ENCODE results near the gene KISS1R.

Gene KISS1R

GRCh38 chr19:900302-901111, 16.6 kb upstream of the KISS1R start:
- DNase-seq, result no peak

GRCh38 chr19:901216-902092, 15.7 kb upstream of the KISS1R start:
- DNase-seq, result no peak

DNA sequence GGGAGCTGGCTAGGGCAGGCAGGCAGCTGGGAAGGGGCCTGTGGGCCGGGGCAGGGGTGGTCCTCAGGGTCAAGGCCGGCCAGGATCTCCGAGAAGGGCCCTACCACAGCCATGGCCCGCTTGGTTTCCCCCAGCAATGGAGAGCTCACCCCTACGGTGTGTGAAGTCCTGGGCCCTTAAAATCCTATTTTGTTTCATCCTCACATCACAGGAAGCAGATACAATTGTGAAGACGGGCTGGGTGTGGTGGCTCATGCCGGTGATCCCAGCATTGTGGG, 15.1 kb upstream of the KISS1R start:
- no peak for DNase-seq

DNA sequence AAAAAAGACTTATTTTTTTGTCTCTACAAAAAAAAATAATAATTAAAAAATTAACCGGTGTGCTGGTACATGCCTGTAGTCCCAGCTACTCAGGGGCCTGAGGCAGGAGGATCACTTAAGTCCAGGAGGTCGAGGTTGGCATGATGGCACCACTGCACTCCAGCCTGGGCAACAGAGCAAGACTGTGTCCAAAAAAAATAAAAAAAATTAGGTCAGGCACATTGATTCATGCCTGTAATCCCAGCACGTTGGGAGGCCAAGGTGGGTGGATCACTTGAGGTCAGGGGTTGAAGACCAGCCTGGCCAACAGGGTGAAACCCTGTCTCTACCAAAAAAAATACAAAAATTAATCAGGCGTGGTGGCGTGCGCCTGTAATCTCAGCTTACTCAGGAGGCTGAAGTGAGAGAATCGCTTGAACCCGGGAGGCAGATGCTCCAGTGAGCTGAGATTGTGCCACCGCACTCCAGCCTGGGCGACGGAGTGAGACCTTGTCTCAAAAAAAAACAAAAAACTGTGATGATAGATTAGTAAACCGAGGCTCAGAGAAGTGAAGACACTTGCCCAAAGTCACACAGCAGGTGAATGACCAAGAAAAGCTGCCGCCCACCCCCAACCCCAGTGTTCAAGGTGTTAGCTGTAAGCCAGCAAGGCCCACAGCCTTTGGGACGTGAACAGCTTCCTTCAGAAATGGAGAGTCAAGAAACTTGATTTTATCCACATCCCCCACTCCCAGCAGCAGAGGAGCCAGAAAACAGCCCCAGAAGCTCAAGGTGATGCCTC, 14.5 kb upstream of the KISS1R start:
- no peak for DNase-seq

DNA sequence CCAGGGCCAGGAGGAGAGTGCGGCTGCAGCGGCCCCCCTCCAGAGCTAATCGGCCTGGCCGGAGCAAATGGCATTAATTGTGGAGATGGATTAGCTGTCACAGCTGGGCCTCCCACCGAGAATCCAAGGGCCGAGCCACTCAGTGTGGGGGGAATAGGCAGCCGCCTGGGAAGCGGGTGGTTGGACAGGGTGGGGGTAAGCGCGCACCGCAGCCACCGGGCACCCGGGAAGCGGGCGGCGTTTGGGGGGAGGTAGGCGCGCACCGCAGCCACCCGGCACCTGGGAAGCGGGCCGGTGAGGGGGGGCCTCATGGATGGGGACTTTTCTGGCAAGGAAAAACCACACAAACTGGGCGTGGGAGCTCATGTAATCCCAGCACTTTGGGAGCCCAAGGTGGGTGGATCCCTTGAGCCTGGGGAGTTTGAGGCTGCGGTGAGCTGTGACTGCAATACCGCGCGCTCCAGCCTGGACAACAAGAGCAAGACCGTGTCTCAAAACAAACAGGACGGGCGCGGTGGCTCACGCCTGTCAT, 13.8 kb upstream of the KISS1R start:
- no peak for DNase-seq

GRCh38 chr19:904545-904944, 12.6 kb upstream of the KISS1R start:
- no peak for DNase-seq

- no peak for DNase-seq
Measured at GRCh38 chr19:906480-906879, 10.7 kb upstream of the KISS1R start.

- no peak for DNase-seq
Measured at GRCh38 chr19:907183-907853, 9.8 kb upstream of the KISS1R start.

DNA sequence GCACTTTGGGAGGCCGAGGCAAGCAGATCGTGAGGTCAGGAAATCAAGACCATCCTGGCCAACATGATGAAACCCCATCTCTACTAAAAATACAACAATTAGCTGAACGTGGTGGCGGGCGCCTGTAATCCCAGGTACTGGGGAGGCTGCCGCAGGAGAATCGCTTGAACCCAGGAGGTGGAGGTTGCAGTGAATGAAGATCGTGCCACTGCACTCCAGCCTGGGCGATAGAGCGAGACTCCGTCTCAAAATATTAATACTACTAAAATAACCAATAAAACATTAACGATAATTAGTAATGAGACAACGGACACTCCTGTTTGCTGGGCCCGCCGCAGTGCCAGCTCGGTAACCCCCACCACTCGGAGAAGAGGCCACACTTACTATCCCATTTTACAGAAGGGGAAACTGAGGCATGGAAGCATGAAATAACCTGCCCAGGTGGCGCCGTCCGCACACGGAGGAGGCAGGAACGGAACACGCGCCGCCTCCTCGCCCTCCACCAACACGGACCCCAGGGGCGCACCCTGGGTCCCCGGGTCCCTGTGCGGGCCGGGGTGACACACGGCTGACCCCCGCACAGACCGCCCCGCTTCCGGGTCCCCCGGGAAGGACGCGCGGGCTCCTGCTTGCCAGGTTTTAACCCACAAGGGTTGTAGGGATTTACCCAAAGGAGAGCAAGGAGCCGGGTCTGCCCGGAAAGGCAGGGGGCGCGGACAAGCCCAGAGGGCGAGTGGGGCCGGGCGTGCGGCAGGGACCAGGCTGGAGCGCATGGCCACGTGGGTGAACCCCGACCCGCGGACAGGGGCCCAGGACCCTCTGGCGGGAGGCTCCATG, 5.7 kb upstream of the KISS1R start:
- DNase-seq, result no peak

DNA sequence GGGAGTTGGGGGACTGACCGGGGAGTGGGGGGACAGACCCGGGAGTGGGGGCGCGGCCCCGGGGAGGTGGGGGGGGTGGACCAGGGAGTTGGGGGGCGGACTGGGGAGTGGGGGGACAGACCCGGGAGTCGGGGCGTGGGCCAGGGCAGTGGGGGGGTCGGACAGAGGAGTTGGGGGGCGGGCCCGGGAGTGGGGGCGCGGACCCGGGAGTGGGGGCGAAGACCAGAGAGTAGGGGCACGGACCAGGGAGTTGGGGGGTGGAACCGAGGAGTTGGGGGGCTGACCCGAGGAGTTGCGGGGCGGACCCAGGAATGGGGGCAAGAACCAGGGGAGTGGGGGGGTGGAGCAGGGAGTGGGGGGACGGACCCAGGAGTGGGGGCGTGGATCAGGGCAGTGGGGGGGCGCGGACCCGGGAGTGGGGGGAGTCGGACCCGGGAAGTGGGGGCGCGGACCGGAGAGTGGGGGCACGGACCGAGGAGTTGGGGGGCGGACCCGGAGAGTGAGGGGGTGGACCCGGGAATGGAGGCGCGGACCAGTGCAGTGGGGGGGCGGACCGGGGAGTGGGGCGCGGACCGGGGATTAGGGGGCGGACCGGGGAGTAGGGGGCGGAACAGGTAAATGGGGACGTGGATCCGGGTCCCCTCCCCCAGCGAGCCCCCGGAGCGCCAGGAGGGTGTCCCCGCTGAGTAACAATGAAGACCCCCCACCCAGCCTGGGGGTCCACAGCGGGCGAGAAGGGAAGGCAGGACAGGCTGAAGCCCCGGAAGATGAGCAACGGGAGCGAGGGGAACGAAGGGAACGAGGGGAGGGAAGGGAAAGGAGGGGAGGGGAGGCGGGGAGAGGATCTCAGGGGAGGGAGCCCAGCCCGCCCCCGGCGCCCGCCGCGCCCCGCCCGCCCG, 4.7 kb upstream of the KISS1R start:
- no peak for DNase-seq

- peak; percentile 94 for DNase-seq
Measured at GRCh38 chr19:913080-913748, 3.9 kb upstream of the KISS1R start, which contains the start of gene R3HDM4. Gene R3HDM4, minus strand, starts transcription at chr19:913219. Its CDS starts 62 bp downstream, at chr19:913157.

DNA sequence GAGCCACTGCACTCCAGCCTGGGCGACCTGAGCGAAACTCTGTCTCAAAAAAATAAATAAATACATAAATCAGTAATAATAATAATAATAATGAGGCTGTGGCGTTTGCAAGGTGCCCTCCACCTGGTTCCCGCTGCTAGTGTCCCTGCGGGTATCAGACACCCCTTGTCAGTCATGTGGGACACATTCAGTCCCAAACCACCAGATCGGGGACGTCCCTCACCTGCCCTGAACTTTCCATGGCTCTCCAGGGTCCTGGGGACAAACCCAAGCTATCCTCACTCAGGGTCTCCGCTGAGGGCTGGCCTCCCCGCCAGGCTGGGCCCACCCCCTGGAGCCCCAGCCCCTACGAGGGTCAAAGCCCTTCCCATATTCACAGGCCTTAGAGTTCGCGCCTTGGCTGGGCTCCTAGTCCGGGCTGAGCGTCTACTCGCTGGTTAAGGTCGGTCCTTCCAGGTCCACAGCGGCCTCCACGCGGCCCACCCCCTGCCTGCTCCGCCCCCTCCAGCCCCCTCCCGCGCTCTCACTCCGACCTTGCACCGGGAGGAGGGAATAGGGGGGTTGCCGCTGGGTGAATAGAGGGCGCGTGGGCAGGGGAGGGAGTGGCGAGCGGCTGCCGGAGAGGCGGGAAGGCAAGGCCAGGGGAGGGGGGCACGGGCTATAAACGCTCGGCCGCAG, 349 bp upstream of the KISS1R start:
- DNase-seq, result peak; percentile 67

- DNase-seq, result no peak
Measured at GRCh38 chr19:918152-918437, 962 bp downstream of the KISS1R start.

DNA sequence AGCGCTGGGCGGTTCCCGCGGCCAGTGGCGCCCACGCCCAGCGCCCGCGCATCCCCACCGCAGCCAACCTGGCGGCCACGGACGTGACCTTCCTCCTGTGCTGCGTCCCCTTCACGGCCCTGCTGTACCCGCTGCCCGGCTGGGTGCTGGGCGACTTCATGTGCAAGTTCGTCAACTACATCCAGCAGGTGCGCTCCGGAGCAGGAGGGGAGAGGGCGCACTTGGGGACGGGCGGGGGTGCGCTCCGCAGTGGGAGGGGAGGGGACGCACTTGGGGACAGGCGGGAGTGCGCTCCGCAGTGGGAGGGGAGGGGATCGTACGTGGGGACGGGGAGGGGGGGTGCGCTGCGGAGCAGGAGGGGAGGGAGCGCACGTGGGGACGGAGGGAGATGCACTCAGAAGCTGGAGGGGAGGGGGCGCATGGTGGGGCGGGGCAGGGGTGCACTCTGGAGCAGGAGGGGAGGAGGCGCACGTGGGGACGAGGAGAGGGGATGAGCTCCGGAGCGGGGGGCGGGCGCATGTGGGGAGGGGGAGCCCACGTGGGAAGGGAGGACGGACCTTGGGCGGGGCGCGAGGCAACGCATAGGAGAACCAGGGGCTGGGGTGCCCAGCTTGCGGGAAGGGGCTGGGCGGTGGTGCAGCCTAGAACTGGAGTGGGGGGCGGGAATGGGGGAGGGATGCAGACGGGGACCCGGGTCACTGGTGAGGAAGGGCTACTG, 1.5 kb downstream of the KISS1R start:
- peak; percentile 68 for DNase-seq

- DNase-seq, result peak; percentile 79
Measured at GRCh38 chr19:919199-920050, 2.3 kb downstream of the KISS1R start.

GRCh38 chr19:920051-920864, 3.1 kb downstream of the KISS1R start:
- peak; percentile 83 for DNase-seq

- peak; percentile 82 for DNase-seq
Measured at GRCh38 chr19:924553-925086, 7.5 kb downstream of the KISS1R start.
